ENCODE measurements around the gene PKM.

Gene PKM

DNA sequence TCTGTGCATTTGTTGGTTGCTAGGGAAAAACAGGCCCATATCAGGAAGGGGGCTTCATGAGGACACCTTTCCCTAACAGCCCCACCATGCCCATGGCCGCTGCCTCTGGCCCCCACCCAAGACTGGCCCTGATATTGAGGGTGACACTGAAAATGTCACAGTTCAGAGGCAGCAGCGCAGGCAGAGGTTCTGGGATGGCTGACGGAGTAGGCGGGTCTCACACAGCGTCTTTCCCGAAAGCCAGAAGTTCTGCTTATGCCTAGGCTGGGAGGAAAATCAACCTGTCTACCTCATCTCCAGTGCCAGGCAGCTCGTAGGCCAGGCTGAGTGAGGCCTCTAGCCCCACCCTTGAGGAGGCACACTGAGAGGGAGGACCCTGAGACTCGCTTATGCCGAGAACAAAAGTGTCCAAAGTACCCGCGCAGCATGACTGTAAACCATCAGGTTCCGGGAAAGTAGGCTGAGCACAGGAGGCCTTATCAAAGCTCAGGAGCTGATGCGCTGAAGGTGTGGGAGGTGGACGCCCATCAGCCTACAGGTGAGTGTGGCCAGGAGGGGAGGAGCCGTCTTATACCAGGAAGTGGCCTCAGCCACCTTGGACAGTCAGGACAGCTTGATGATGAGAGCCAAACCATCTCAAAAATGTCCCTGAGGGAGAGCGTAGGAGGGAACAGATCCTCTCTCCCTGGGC is 60.9 kb downstream of the PKM start:
- TF ChIP-seq, protein P1, sequence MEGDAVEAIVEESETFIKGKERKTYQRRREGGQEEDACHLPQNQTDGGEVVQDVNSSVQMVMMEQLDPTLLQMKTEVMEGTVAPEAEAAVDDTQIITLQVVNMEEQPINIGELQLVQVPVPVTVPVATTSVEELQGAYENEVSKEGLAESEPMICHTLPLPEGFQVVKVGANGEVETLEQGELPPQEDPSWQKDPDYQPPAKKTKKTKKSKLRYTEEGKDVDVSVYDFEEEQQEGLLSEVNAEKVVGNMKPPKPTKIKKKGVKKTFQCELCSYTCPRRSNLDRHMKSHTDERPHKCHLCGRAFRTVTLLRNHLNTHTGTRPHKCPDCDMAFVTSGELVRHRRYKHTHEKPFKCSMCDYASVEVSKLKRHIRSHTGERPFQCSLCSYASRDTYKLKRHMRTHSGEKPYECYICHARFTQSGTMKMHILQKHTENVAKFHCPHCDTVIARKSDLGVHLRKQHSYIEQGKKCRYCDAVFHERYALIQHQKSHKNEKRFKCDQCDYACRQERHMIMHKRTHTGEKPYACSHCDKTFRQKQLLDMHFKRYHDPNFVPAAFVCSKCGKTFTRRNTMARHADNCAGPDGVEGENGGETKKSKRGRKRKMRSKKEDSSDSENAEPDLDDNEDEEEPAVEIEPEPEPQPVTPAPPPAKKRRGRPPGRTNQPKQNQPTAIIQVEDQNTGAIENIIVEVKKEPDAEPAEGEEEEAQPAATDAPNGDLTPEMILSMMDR (IDR thresholded peaks at IDR 0.05; ENCODE audit: low read depth, low read length) = no peak
- no peak for DNase-seq (ENCODE audit: extremely low read depth, low read depth)

DNA sequence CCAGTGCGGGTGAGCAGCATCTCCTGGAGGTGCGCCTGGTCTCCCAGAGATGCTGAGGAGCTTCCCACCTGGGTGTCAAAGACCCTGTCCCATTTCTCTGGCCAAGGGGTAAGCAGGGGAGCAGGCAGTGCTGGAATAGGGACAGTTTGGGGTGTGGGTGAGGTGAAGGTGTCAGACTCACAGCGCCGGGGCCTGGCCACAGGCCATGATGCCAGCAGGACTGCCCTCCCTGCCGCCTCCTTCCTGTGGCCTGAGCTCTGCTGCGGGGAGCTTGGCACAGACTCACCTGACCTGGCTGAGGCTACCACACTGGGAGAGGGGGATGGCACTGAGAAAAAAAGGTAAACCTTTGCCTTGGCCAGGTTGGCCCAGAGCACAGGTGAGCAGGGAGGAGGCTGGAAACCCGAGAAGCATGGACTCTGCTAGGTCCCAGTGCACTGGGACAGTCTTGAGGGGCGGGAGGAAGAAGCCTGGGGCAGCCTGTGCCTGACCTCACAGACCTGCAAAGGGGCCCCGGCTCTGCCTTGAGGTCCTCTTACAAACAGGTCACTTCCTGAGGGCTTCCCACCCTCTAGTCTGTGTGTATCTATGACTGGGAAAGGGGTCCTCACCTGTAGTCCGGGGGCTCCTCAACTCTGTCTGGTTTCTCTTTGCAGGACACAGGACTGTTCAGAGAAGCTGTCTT is 61.6 kb downstream of the PKM start:
- TF ChIP-seq, protein P1 (IDR thresholded peaks at IDR 0.05; ENCODE audit: low read depth, low read length) = no peak
- no peak for DNase-seq (ENCODE audit: extremely low read depth, low read depth)

DNA sequence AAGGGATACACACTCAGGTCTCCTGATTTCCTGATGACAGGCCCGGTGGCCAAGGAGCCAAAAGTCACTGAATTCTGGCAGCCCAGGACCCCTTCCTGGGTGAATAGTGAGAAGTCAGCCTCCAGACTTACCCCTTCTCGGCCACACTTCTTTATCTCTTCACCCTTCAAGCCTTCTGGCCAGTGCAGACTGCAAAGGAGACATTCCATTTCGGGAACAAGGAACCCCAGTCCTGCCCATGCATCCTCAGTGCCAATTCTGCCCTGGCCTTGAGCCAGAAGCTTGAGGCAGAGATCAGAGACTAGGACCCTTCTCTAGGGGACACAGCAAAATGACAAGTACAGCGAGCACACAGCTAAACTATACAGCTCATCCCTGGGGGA is 62.2 kb downstream of the PKM start:
- TF ChIP-seq, protein P1 (IDR thresholded peaks at IDR 0.05; ENCODE audit: low read depth, low read length) = no peak
- DNase-seq (ENCODE audit: extremely low read depth, low read depth) = no peak

DNA sequence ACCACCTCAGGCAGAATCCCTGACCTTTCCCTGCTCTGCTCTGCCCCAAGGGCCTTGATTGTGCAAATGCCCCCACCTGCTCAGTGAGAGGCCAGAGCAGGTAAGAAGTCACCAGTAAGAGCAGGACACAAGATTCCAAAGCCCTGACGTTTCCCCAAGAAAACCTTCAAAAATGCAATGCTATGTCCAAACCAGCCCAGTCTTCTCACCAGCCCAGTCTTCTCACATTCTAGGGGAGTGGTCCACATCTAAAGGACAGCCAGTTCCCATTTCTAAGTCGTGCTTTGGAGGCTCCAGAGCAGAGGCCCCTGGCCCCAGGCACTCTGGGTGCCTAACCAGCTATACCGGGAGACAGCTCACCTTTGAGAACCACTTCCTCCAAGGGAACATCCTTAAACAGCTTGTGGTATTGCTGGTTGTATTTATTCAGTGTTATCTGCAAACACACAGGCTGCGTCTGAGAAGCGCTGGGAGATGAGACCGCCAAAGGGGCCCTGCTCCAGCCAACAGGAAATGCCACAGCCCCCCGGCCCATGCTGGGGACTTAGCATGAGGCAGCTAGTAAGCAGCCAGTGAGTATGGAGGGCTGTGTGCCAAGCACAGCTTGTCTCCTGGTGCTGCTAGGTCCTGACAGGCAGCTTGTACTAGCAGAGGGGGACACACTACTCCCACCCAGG is 62.7 kb downstream of the PKM start:
- TF ChIP-seq, protein P1 (IDR thresholded peaks at IDR 0.05; ENCODE audit: low read depth, low read length) = no peak
- DNase-seq (ENCODE audit: extremely low read depth, low read depth) = no peak

DNA sequence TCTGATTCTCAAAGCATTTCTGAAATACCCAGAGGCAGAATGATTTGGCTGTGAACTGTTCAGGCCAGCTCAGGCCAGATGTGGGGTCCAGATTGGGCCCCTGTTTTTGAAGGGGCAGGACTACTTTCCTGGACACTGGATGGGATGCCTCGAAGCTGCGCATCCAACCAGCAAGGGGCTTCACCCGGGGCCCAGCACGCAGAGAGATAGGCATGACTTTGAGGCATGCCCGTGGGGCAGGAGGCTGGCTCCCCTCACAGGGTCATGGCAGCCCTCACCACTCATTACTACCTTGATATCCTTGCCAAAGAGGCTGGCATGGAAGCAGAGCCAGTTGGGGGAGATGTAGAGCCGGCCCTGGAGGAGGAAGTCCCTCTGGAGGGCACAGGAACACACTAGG is 63.5 kb downstream of the PKM start:
- TF ChIP-seq, protein P1 (IDR thresholded peaks at IDR 0.05; ENCODE audit: low read depth, low read length) = no peak
- no peak for DNase-seq (ENCODE audit: extremely low read depth, low read depth)

DNA sequence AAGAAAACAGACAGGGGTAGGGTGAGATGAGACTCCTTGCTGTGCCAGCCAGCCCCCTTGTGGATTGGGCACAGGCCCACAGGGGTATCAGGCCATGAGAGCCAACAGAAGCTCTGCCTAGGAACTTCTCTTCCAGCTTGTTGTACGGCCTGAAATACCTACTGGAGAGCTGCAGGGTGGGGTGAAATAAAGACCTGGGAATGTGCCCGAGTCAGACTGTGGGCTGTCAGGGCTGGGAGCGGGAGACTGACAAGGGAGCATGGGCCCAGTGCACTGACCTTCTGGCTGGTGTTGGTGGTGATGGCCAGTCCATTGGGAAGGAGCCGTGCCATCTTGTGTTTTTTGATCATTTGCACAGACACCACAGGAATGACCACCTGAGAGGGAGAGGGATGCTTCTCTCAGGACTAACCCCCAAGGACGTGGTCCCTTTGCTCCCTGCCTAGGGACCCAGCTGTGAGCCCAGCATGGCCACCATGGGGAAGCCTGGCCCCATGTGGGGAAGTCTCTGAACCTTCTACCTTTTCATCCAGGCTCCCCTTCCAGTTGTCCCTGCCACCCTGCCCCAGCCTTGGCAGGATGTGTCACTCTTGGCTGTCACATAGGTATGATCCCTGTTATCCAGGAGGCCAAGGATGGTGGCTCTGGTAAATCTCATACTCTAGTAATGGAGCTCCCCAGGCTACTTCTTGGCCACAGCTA is 64.1 kb downstream of the PKM start:
- TF ChIP-seq, protein P1 (IDR thresholded peaks at IDR 0.05; ENCODE audit: low read depth, low read length) = no peak
- no peak for DNase-seq (ENCODE audit: extremely low read depth, low read depth)

All from AG09319 (cell line).